Measurements from ENCODE around the gene CNTN4. TPM values are rescaled to one million over a fixed set of nuclear protein-coding genes. Genes with fewer than 3 reads are reported as not detected.
"Not testable (repeated sequence)": the region's sequence is repeated elsewhere in the genome, so short reads cannot be mapped to it uniquely, and the experiment has no call there.

The CNTN4 gene
- total RNA-seq, 1 donor from 2014 or later, result 0.52 TPM

- no peak for DNase-seq (ENCODE audit: low spot score)
- Mint-ChIP-seq H3K9me3 (ENCODE audit: low read depth) (peaks cover 2% of the 10 kb centered on the region), H3K27me3 (ENCODE audit: low read depth) (no peaks in the 10 kb centered on the region), H3K4me3 (ENCODE audit: unreplicated experiment) (no peak overlapping the region), H3K27ac (ENCODE audit: unreplicated experiment) (no peak overlapping the region), H3K4me1 (ENCODE audit: low read depth) (no peaks in the 10 kb centered on the region), H3K36me3 (ENCODE audit: low read depth) (no peaks in the 10 kb centered on the region)
- TF ChIP-seq CTCF (IDR thresholded peaks at IDR 0.05), result no peak
Observed at GRCh38 chr3:2910997-2911396, 812.3 kb downstream of the CNTN4 start.

GRCh38 chr3:2915826-2916225 lies 817.2 kb downstream of the CNTN4 start:
- Mint-ChIP-seq H3K4me1 (ENCODE audit: low read depth) (no peaks in the 10 kb centered on the region), H3K36me3 (ENCODE audit: low read depth) (no peaks in the 10 kb centered on the region), H3K27me3 (ENCODE audit: low read depth) (no peaks in the 10 kb centered on the region), H3K9me3 (ENCODE audit: low read depth) (peaks cover 6% of the 10 kb centered on the region), H3K4me3 (ENCODE audit: unreplicated experiment) (no peak overlapping the region), H3K27ac (ENCODE audit: unreplicated experiment) (no peak overlapping the region)
- no peak for DNase-seq (ENCODE audit: low spot score)
- no peak for TF ChIP-seq CTCF (IDR thresholded peaks at IDR 0.05)

- H3K9me3 Mint-ChIP-seq (ENCODE audit: low read depth); H3K27me3 Mint-ChIP-seq (ENCODE audit: low read depth); DNase-seq (ENCODE audit: low spot score); H3K4me1 Mint-ChIP-seq (ENCODE audit: low read depth); H3K4me3 Mint-ChIP-seq (ENCODE audit: unreplicated experiment); H3K27ac Mint-ChIP-seq (ENCODE audit: unreplicated experiment); H3K36me3 Mint-ChIP-seq (ENCODE audit: low read depth): not testable (repeated sequence)
Observed at GRCh38 chr3:2916640-2917039, 818.0 kb downstream of the CNTN4 start.

- TF ChIP-seq CTCF (IDR thresholded peaks at IDR 0.05), result no peak
- Mint-ChIP-seq H3K36me3 (ENCODE audit: low read depth) (no peaks in the 10 kb centered on the region), H3K4me1 (ENCODE audit: low read depth) (no peaks in the 10 kb centered on the region), H3K27me3 (ENCODE audit: low read depth) (no peaks in the 10 kb centered on the region), H3K27ac (ENCODE audit: unreplicated experiment) (no peak overlapping the region), H3K4me3 (ENCODE audit: unreplicated experiment) (no peak overlapping the region), H3K9me3 (ENCODE audit: low read depth) (peaks cover 6% of the 10 kb centered on the region)
- no peak for DNase-seq (ENCODE audit: low spot score)
Observed at GRCh38 chr3:2920103-2920502, 821.4 kb downstream of the CNTN4 start.

- Mint-ChIP-seq H3K4me3 (ENCODE audit: unreplicated experiment) (no peak overlapping the region), H3K27ac (ENCODE audit: unreplicated experiment) (no peak overlapping the region), H3K27me3 (ENCODE audit: low read depth) (no peaks in the 10 kb centered on the region), H3K9me3 (ENCODE audit: low read depth) (peaks cover 4% of the 10 kb centered on the region), H3K36me3 (ENCODE audit: low read depth) (no peaks in the 10 kb centered on the region), H3K4me1 (ENCODE audit: low read depth) (no peaks in the 10 kb centered on the region)
- DNase-seq (ENCODE audit: low spot score), result no peak
- TF ChIP-seq CTCF (IDR thresholded peaks at IDR 0.05), result no peak
Observed at GRCh38 chr3:2921452-2921851, 822.8 kb downstream of the CNTN4 start.

- peaks cover 4% of the 10 kb centered on the region for H3K9me3 Mint-ChIP-seq (ENCODE audit: low read depth)
Observed at GRCh38 chr3:2921903-2922302, 823.2 kb downstream of the CNTN4 start.

More at GRCh38 chr3:2921903-2922302, 823.2 kb downstream of the CNTN4 start:
- no peaks in the 10 kb centered on the region for H3K4me1 Mint-ChIP-seq (ENCODE audit: low read depth)
- no peaks in the 10 kb centered on the region for H3K36me3 Mint-ChIP-seq (ENCODE audit: low read depth)
- no peak overlapping the region for H3K27ac Mint-ChIP-seq (ENCODE audit: unreplicated experiment)
- no peak for DNase-seq (ENCODE audit: low spot score)
- no peaks in the 10 kb centered on the region for H3K27me3 Mint-ChIP-seq (ENCODE audit: low read depth)
- no peak overlapping the region for H3K4me3 Mint-ChIP-seq (ENCODE audit: unreplicated experiment)
- TF ChIP-seq CTCF (IDR thresholded peaks at IDR 0.05), result peak; percentile 76

Measured in chondrocyte (in vitro differentiated cells).